H1 (cell line): ENCODE results near the gene SLC25A21. TPM values are rescaled to one million over a fixed set of nuclear protein-coding genes. Genes with fewer than 3 reads are reported as not detected.

Source experiments
- CEBPB ChIP-seq: IDR thresholded peaks from 2 replicates; pipeline ENCODE4 v1.6.1; 2012; ENCODE audit warnings: low read depth, low read length
- POLR2A ChIP-seq, 2 experiments: IDR thresholded peaks; 1 replicate in 1 of 2; 2 replicates in 1 of 2; pipeline ENCODE4 v1.6.1; 2011; ENCODE audit warnings: low read depth in 2 of 2, low read length in 2 of 2, mild to moderate bottlenecking in 2 of 2; ENCODE audit errors: control extremely low read depth in 1 of 2
- SRF ChIP-seq: IDR thresholded peaks from 2 replicates; pipeline ENCODE4 v1.6.1; 2011; ENCODE audit warnings: mild to moderate bottlenecking, low read depth, low read length, moderate library complexity
- TCF12 ChIP-seq: IDR thresholded peaks from 2 replicates; pipeline ENCODE4 v1.6.1; 2011; ENCODE audit warnings: low read depth, mild to moderate bottlenecking, low read length
- polyA plus RNA-seq, 7 experiments: library from polyadenylated mRNA; depleted of rRNA in 3 of 7; stranded (reverse) in 5 of 7; unstranded in 2 of 7; fragments of >200 nt in 5 of 7; fragments of 200-250 nt in 2 of 7; gene quantifications; 1 replicate in 5 of 7; 2 replicates in 1 of 7; 4 replicates in 1 of 7; pipeline versions ENCODE4 v1.2.1 to v1.2.3, GENCODE V29; 2011 to 2013; ENCODE audit warnings: missing spikeins in 2 of 7, mixed read lengths in 2 of 7
- total RNA-seq: library from RNA; stranded (reverse); fragmentation: NEBNext Ultra II Directional; extraction: Animal tissue kit (Norgen Biotek cat#: 25700); gene quantifications from 2 replicates; pipeline ENCODE4 v1.2.1, GENCODE V29; 2021

The SLC25A21 gene
- total and polyA plus RNA-seq, 2 of the 8 experiments (the other 6 are each of a cell fraction or from before 2014, with no cell fraction given): 6.9 to 15.7 TPM

- TF ChIP-seq TCF12 (no peak), SRF (no peak), POLR2A (IDR thresholded peaks at IDR 0.05; ENCODE audit: control extremely low read depth in 1 of 2, low read depth in 2 of 2, low read length in 2 of 2) (no peak), CEBPB (no peak)
These were observed 481.9 kb downstream of the SLC25A21 start (continued) for GRCh38 chr14:36690311-36691040.
